ENCODE measurements around the gene ATP6V1F. TPM values are rescaled to one million over a fixed set of nuclear protein-coding genes. Genes with fewer than 3 reads are reported as not detected.
A peak's percentile ranks its signal among the peaks of the same experiment; 100 is the strongest.

ATP6V1F gene
- total and polyA plus RNA-seq, 8 donors, result 2.0 to 282 (median 67.7) TPM

DNA sequence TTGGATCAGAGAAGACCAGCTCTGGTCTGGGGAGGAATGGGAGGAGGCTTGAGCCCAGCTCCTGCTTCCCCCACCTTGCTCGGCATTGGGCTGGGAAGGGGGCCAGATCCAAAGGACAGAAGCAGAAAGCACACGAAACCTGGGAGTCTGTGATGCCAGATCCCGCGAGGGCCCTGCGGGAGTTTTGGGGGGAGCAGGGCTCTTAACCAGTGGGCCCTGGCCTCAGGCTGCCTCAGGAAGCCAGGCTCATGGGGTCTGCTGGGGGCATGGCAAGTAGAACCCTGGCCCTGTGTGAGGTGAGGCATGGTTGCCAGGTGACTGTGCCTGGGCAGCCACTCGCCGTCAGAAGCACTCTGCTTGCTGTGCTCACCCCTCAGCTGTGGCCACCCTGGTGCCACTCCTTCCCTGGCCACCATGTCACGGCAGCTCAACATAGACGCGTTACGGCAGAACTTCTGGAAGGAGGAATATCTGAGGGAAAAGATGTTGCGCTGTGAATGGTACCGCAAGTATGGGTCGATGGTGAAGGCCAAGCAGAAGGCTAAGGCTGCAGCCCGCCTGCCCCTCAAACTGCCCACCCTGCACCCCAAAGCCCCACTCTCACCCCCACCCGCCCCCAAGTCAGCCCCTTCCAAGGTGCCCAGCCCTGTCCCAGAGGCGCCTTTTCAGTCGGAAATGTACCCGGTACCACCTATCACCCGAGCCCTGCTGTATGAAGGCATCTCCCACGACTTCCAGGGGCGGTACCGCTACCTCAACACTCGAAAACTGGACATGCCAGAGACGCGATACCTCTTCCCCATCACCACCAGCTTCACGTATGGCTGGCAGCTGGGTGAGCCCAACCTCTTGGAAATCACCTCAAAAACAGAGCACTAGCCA is 3.6 kb downstream of the ATP6V1F start:
- WGBS, 5 donors, result 93 to 97% (median 96%) methylated on average over 24 to 27 of the region's 27 CpGs
- no peak overlapping the region for H3K27ac ChIP-seq
- H3K36me3 ChIP-seq, result peaks cover 10 to 26% (median 23%) of the 10 kb centered on the region in 4 donors
- no peak overlapping the region for H3K4me3 ChIP-seq
- TF ChIP-seq POLR2A (IDR thresholded peaks at IDR 0.05), result no peak
- TF ChIP-seq, protein P1, sequence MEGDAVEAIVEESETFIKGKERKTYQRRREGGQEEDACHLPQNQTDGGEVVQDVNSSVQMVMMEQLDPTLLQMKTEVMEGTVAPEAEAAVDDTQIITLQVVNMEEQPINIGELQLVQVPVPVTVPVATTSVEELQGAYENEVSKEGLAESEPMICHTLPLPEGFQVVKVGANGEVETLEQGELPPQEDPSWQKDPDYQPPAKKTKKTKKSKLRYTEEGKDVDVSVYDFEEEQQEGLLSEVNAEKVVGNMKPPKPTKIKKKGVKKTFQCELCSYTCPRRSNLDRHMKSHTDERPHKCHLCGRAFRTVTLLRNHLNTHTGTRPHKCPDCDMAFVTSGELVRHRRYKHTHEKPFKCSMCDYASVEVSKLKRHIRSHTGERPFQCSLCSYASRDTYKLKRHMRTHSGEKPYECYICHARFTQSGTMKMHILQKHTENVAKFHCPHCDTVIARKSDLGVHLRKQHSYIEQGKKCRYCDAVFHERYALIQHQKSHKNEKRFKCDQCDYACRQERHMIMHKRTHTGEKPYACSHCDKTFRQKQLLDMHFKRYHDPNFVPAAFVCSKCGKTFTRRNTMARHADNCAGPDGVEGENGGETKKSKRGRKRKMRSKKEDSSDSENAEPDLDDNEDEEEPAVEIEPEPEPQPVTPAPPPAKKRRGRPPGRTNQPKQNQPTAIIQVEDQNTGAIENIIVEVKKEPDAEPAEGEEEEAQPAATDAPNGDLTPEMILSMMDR (IDR thresholded peaks at IDR 0.05), result no peak
- TF ChIP-seq POLR2AphosphoS5 (IDR thresholded peaks at IDR 0.05), result no peak
- TF ChIP-seq EP300 (IDR thresholded peaks at IDR 0.05), result no peak
- H3K27me3 ChIP-seq, result peaks cover 0 to 11% (median 0%) of the 10 kb centered on the region in 3 donors
- peaks cover 29 to 57% (median 40%) of the 10 kb centered on the region in 4 donors for H3K4me1 ChIP-seq
- H3K9me3 ChIP-seq, result no peaks in the 10 kb centered on the region
- DNase-seq, result no peak
- intact Hi-C loops (cut with DNase I; ENCODE audit: low total_unique reads), result loop anchor here (10.0 kb wide), 1 partner anchor 131 kb away; the partner anchor contains the start of gene CALU

DNA sequence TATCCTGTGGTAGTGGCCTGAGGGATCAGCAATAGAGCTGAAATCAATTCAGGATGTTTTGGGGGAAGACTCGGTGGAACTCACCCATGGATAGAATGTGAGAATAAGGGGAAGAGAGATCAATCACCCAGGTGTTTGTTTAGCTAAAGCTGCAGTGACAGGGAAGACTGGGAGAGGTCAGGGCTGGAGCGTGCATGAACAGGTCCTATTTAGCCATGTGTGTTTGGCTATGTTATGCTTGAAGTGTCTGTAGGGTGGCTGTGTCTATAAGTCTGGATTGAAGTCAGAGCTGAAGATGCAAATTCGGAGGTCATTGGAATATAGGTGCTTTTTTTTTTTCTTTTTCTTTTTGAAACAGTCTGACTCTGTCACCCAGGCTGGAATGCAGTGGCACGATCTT is 4.6 kb downstream of the ATP6V1F start:
- WGBS, 5 donors, result 85 to 91% (median 87%) methylated on average over 4 of the region's 4 CpGs
- Histone ChIP-seq H3K9me3 (no peaks in the 10 kb centered on the region), H3K27ac (no peak overlapping the region), H3K4me3 (no peak overlapping the region), H3K36me3 (peaks cover 10 to 26% (median 23%) of the 10 kb centered on the region in 4 donors), H3K4me1 (peaks cover 29 to 53% (median 36%) of the 10 kb centered on the region in 4 donors), H3K27me3 (peaks cover 0 to 11% (median 0%) of the 10 kb centered on the region in 3 donors)
- TF ChIP-seq POLR2A (IDR thresholded peaks at IDR 0.05), result no peak
- TF ChIP-seq POLR2AphosphoS5 (IDR thresholded peaks at IDR 0.05), result no peak
- TF ChIP-seq, protein P1 (IDR thresholded peaks at IDR 0.05), result no peak
- no peak for DNase-seq
- intact Hi-C loops (cut with DNase I; ENCODE audit: low total_unique reads), result loop anchor here (10.0 kb wide), 1 partner anchor 132 kb away; the partner anchor contains the start of gene CALU

DNA sequence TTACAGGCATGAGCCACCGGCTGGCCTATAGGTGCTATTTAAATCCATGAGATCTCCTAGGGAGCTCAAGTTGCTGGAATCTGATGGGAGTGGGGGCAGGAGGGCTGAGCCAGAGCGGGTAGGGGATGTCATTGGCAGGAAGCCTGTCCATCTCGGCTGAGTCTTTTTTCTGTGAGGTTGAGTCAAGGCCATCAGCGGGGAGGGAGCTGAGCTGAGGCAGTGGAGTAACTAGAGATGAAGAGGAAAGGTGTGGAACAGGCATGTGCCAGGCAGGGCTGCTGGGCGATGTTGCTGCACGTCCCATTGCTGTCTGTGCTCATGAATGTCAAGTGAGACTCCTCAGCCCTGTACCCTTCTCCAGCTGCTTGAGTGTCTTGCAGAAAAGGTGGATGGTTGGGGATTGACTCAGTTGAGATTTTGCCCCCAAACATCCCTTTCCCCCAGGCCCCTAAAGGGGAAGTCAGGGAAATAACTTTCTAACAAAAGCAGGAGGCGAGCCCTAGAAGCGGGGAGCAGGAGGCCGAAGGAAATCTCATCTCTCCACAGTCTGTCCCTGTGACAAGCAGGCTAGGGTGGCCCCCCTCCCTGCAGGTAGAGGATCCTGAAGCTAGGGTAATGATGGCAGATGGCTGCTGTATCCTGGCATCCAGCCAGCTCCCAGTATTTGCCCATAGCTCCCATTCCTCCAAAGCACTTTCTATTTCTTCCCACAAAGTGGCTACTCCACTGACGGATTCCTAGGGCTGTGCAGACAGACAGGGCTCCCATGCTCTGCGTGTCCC is 5.4 kb downstream of the ATP6V1F start:
- DNase-seq, result peak; percentile 45 to 58
- Histone ChIP-seq H3K27me3 (peaks cover 0 to 11% (median 0%) of the 10 kb centered on the region in 3 donors), H3K27ac (no peak overlapping the region), H3K36me3 (peaks cover 10 to 26% (median 23%) of the 10 kb centered on the region in 4 donors), H3K9me3 (no peaks in the 10 kb centered on the region), H3K4me1 (peaks cover 29 to 49% (median 35%) of the 10 kb centered on the region in 4 donors), H3K4me3 (peak overlapping the region in 1 of 4 donors; percentile 77)
- 69 to 82% (median 75%) methylated on average over 11 of the region's 11 CpGs for WGBS, 5 donors
- intact Hi-C loops (cut with DNase I; ENCODE audit: low total_unique reads), result loop anchor here (10.0 kb wide), 1 partner anchor 133 kb away; the partner anchor contains the start of gene CALU
- no peak for TF ChIP-seq POLR2AphosphoS5 (IDR thresholded peaks at IDR 0.05)
- TF ChIP-seq POLR2A (IDR thresholded peaks at IDR 0.05), result no peak
- TF ChIP-seq, protein P1 (IDR thresholded peaks at IDR 0.05), result no peak
- TF ChIP-seq EP300 (IDR thresholded peaks at IDR 0.05), result no peak

DNA sequence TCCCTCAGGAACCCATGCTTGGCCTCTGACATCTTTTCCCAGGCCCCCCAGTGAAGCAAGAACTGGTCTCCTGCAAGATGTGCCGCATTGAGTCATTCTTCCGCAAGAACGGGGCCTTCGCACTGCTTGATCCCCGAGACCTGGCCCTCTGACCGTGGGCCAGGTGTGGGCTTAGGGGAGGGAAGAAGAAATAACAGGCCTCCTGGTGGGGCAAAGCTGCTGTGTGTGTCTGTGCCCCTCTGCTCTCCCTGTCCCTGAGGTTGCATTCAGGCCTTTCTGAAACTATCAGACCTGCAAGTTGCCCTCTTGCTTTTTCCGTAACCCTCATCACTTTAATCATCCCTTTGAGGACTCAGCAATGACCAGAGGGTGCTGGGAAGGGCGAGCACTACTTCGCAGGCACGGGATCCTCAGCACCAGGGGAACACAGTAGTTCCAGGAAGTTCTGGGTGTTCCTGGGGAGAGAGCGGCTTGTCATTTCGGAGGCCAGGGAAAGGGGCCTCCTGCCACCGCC is 6.0 kb downstream of the ATP6V1F start:
- no peaks in the 10 kb centered on the region for H3K9me3 ChIP-seq
- peaks cover 24 to 45% (median 30%) of the 10 kb centered on the region in 4 donors for H3K4me1 ChIP-seq
- peak overlapping the region in 4 of 5 donors; percentile 43 to 61 (median 52) for H3K27ac ChIP-seq
- no peak for DNase-seq
- no peak for TF ChIP-seq POLR2A (IDR thresholded peaks at IDR 0.05)
- no peak for TF ChIP-seq EP300 (IDR thresholded peaks at IDR 0.05)
- no peak for TF ChIP-seq POLR2AphosphoS5 (IDR thresholded peaks at IDR 0.05)
- TF ChIP-seq, protein P1 (IDR thresholded peaks at IDR 0.05), result no peak
- H3K4me3 ChIP-seq, result peak overlapping the region; percentile 44 to 77 (median 57)
- H3K27me3 ChIP-seq, result peaks cover 0 to 14% (median 0%) of the 10 kb centered on the region in 3 donors
- intact Hi-C loops (cut with DNase I; ENCODE audit: low total_unique reads), result loop anchor here (10.0 kb wide), 1 partner anchor 134 kb away; the partner anchor contains the start of gene CALU
- 23 to 58% (median 33%) methylated on average over 8 to 13 of the region's 13 CpGs for WGBS, 5 donors
- H3K36me3 ChIP-seq, result peaks cover 10 to 26% (median 23%) of the 10 kb centered on the region in 4 donors

All from stomach (tissue), 9 donors.